ENCODE results near the gene CYP2D6.
"Not testable (repeated sequence)": the region's sequence is repeated elsewhere in the genome, so short reads cannot be mapped to it uniquely, and the experiment has no call there.

Gene CYP2D6

DNA sequence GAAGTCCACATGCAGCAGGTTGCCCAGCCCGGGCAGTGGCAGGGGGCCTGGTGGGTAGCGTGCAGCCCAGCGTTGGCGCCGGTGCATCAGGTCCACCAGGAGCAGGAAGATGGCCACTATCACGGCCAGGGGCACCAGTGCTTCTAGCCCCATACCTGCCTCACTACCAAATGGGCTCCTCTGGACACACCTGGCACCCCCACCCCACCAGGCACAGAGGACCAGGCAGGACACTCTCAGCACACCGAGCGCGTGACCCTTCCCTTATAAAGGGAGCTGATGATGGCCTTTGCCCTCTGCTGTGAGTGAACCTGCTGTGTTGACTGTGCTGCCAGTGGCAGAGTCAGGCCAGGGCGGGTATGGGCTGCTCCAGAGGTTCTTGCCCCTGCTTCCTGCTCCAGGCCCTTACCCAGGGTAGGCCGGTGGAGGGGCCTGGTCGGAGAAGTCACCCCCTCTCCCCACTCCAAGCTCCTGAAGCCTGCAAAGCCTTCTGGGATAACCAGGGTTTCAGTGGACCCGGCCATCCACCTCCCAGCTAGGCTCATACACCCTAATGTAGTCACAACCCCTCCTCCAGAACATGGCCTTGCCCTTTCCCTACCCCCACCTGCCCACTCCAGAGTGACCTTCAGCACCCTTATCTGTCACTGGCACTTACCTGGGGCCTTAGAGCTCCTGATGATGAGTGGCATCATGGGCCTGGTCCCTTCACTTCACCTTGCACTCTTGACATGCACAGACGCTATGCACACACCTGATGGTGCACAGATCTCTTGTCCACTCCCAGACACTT is at the start of gene CYP2D6:
TSS of gene CYP2D6 (minus strand) at position 172 of the 793 bp plus-strand sequence. CDS start at position 153, 19 bp downstream.
- FAIRE-seq: not testable (repeated sequence)

GRCh38 chr22:42179616-42180015 is 49.0 kb upstream of the CYP2D6 start:
- no peak for FAIRE-seq

GRCh38 chr22:42178910-42179519 is 48.4 kb upstream of the CYP2D6 start:
- no peak for FAIRE-seq

DNA sequence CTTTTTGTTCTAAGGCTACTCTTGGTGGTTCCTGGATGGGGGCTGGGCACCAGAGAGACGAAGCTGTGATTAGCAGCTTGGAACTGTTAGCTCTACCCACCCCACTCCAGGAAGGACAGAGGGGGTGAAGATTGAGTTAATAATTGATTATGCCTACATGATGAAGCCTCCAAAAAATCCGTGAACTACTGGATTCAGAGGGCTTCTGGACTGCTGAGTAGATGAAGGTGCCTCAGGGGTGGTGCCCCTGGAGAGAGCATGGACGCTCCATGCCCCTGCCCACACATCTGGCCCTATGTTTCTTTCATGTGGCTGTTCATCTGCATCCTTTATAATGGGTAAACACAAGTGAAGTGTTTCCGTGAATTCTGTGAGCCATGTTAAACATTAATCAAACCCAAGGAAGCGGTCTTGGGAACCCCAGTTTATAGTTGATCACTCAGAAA is 47.3 kb upstream of the CYP2D6 start:
- FAIRE-seq: no peak

DNA sequence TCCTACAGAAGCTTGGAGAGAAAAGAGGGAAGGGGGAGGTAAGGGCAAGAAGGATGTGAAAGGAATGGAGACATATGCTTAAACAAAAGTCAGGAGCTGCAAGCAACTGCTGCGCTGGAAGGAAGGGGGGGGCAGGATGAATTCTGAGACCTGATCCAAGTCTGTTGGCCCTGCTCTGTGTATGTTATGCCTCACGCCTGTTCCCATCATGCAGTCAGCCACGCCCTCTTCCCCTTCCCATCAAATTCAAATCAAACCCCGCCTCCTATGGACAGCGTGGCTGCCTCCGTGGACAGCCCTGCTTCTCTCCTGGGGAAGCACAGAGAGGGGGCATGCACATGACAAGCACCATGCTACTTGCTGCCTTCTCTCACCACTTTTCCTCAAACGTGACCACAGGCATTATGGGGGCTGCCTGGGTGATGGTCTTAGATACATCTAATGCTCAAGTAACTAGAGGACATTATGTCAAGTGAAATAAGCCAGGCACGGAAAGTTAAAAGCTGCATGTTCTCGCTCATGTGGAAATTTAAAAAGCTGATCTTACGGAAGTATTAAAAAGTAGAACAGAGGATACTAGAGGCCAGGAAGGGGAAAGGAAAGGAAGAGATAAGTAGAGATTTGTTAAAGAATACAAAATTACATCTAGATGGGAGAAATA is 45.8 kb upstream of the CYP2D6 start:
- no peak for FAIRE-seq

DNA sequence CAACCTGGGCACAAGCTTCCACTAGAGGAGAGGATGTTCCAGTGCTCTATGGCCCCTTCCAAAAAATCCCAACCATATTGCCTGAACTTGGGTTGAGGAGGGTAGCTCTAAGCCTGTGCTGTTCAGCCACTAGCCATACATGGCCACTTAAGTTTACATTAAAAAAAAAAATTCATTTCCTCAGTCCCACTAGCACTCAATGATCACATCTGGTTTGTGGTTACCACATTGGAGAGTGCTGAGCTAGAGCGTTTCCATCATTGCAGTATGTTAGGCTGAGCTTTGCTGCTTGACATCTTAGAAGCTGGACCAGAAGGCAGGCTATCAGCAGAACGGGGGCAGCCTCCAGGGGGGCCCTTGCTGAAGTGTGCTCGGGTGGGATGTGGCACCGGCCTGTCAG is 43.5 kb upstream of the CYP2D6 start:
- no peak for FAIRE-seq

- no peak for FAIRE-seq
Measured at GRCh38 chr22:42173183-42173926, 42.7 kb upstream of the CYP2D6 start.

DNA sequence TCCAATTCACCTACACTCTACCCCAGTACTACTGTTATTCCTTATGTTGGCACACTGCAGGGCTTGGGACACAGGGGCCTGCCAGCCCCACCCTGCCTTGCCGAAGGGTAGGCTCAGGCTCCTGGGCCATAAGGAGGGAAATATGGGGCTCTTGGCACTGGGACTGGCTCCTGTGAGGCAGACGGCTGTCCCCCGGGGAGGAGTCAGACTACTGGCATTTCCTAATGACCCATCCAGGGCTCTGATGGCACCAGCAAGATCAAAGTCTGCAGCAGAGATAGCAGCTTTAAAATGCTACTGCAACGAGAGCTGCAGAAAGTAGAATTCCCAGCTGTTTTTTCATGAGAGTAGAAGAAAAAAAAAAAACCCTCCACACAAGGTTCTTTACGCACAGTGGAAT is 42.2 kb upstream of the CYP2D6 start:
- FAIRE-seq: no peak

DNA sequence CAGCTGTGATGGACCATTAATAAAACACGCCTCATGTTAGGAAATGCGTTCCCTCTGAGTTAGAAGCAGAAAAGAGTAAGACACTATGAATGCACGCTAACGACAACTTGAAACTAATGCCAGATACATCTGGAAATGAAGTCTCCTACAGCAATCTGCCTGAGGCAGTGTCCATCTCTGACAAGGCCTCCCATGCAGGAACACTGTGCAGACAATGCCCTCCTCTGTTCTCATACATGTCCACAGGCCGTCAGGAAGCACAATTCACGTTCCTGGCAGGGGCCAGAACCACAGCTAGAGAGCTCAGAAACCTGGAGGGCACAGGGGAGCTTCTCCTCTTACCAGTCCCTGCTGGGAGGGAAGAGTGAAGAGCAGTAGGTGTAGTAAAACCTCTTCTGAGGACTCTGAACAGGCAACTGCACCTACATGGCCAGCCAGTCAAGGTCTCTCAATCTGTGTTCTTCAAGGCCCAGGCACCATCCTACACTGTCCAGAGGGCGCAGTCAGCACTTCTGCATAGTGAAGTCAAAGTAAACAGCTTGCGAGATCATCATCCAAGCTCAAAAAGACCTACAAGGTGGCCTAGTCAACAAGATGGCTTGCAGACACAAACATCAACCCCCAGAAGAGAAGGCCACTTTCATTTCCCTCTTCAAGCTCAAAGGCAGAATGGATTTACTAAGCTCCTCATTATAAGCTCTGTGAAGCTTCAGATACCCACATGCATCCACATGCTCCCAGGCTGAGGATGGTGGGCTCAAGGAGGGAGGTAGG is 41.5 kb upstream of the CYP2D6 start:
- FAIRE-seq: no peak

GRCh38 chr22:42171417-42171816 is 40.8 kb upstream of the CYP2D6 start:
- no peak for FAIRE-seq

DNA sequence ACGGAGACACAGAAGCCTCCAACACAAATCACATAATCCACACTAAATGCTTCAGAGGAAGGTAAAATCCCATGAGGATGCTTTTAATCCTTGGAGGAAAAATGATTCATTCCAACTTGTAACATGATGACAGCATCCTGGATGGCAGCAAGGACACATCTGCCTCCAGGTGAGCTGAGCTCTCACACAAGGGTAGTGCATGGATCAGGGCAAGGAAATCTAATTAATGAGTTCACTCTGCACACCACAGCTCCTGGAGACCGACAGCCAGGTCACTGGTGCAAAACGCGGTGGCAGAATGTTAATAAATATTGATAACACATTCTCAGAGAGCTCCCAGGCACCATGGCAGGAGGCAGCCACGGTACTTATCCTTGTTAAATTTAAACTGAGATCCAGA is 40.3 kb upstream of the CYP2D6 start:
- no peak for FAIRE-seq

DNA sequence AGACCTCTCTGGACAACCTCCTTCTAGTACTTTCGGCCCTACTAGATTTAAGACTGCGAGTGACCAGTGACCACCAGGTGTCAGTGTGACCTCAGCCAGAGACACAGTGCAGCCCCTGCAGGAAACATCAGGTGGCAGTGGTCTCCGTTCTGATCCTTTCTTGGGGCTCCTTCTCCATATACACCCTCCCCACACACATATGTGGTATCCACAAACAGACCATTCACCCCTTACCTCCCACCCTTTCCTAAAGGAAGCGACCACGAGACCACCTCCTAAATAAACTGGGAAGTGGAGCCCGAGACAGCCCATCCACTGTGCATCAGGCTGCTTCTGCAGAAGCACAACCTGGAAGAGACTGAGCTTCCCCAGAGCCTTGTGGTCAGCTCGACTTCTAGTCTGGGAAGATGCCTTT is 38.5 kb upstream of the CYP2D6 start:
- no peak for FAIRE-seq

GRCh38 chr22:42168476-42168875 is 37.9 kb upstream of the CYP2D6 start:
- no peak for FAIRE-seq

GRCh38 chr22:42167066-42167465 is 36.5 kb upstream of the CYP2D6 start:
- FAIRE-seq: no peak

GRCh38 chr22:42164901-42165300 is 34.3 kb upstream of the CYP2D6 start:
- no peak for FAIRE-seq

GRCh38 chr22:42163515-42163914 is 32.9 kb upstream of the CYP2D6 start:
- FAIRE-seq: no peak

DNA sequence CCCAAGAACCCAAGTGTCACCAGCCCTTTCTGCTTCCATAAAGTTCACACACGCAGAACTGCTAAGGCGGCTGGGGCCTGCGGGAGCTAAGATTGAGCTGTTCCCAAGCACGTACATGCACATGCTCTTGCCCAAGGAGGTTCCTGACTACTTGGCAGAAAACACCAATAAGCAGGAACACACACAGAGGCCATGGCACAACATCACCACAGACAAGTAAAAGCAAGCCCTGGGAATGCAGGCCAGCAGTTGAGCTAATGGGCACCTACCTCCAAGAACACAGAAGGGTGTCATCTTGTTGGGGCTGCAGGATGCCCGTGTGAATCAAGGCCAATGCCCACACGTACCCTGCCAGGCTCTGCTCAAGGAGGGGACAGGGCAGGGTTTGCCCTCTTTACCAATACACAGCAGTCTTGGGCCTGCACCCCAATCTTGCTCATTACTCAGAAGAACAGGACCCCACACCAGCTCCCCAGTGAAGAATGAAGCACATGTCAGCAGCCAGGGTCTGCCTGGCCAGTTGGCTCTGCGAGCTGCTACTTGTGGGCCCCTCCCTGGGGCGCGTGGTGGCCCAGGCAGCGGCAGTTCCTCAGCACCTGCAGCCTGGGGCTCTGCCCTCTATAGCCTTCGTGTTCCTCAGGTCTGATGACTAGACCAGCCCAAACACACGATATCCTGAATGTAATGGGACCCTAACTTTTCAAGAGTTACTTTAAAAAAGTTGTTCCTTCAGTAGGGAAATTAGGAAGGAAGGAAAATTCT is 32.3 kb upstream of the CYP2D6 start:
- no peak for FAIRE-seq

- no peak for FAIRE-seq
Measured at GRCh38 chr22:42160830-42161696, 30.5 kb upstream of the CYP2D6 start.

- no peak for FAIRE-seq
Measured at GRCh38 chr22:42160251-42160650, 29.6 kb upstream of the CYP2D6 start.

GRCh38 chr22:42158456-42159132 is 28.0 kb upstream of the CYP2D6 start:
- no peak for FAIRE-seq
